Measurements from ENCODE around the gene GRM1.

GRCh38 chr6:146040360-146040759 is 11.5 kb downstream of the GRM1 start:
- no peak for TF ChIP-seq CTCF (IDR thresholded peaks at IDR 0.05; ENCODE audit: insufficient read depth, low read length)
- no peak for TF ChIP-seq SPI1 (IDR thresholded peaks at IDR 0.05; ENCODE audit: borderline replicate concordance, low read depth)
- TF ChIP-seq POLR2AphosphoS5 (IDR thresholded peaks at IDR 0.05; ENCODE audit: low read depth) = no peak
- TF ChIP-seq GABPA (IDR thresholded peaks at IDR 0.05; ENCODE audit: low read depth) = no peak
- TF ChIP-seq REST (IDR thresholded peaks at IDR 0.05; ENCODE audit: insufficient replicate concordance, low read depth) = no peak

Measured in HL-60 (cell line).